Cardiac muscle cell (in vitro differentiated cells and primary cell): Measurements from ENCODE around the gene POLR2F. TPM values are rescaled to one million over a fixed set of nuclear protein-coding genes. Genes with fewer than 3 reads are reported as not detected.

Source experiments
- DNase-seq, 2 donors: peaks; one replicate each; pipeline versions ENCODE4 v3.0.0 to v3.0.0-alpha.2; 2010 to 2017; ENCODE audit warnings: low read depth in 1 of 2, low spot score in 1 of 2
- H3K27ac ChIP-seq: fragments of 200-600 bp; sonication (generic); 2 replicates; pipeline ENCODE4 v1.5.1; 2016
- H3K27me3 ChIP-seq: fragments of 200-600 bp; sonication (generic); 2 replicates; pipeline ENCODE4 v1.6.0; 2016; ENCODE audit warnings: control low read depth
- H3K36me3 ChIP-seq: fragments of 200-600 bp; sonication (generic); 2 replicates; pipeline ENCODE4 v1.5.1; 2016; ENCODE audit warnings: control low read depth
- H3K4me1 ChIP-seq: fragments of 200-600 bp; sonication (generic); 2 replicates; pipeline ENCODE4 v1.8.1; 2017; ENCODE audit warnings: low read depth, mild to moderate bottlenecking, mixed run types
- H3K4me3 ChIP-seq: fragments of 200-600 bp; sonication (generic); 2 replicates; pipeline ENCODE4 v1.5.1; 2016; ENCODE audit warnings: mild to moderate bottlenecking
- H3K9me3 ChIP-seq: fragments of 200-600 bp; sonication (generic); 2 replicates; pipeline ENCODE4 v1.5.1; 2017; ENCODE audit warnings: low read depth, mild to moderate bottlenecking, control low read depth
- CTCF ChIP-seq: IDR thresholded peaks from 2 replicates; pipeline ENCODE4 v1.5.1; 2012; ENCODE audit warnings: low read depth, mild to moderate bottlenecking, low read length
- polyA plus RNA-seq: library from polyadenylated mRNA; unstranded; fragments of >200 nt; fragmentation: Nextera tagmentation; extraction: Ambion mirVana; gene quantifications from 2 replicates; pipeline ENCODE4 v1.2.1, GENCODE V29; 2016
- total RNA-seq: library from RNA; depleted of rRNA; stranded (reverse); fragments of >200 nt; gene quantifications from 2 replicates; pipeline ENCODE4 v1.2.3, GENCODE V29; 2016

POLR2F gene
- total and polyA plus RNA-seq, 2 experiments from 2014 or later, result 63.3 to 183 TPM

GRCh38 chr22:37989146-37990045, 35.9 kb downstream of the POLR2F start:
- H3K27ac ChIP-seq, result no peak overlapping the region
- H3K9me3 ChIP-seq, result no peaks in the 10 kb centered on the region
- no peaks in the 10 kb centered on the region for H3K36me3 ChIP-seq
- TF ChIP-seq CTCF, result no peak
- H3K4me3 ChIP-seq, result no peak overlapping the region
- peaks cover 6% of the 10 kb centered on the region for H3K27me3 ChIP-seq
- H3K4me1 ChIP-seq, result no peaks in the 10 kb centered on the region
- DNase-seq, result no peak

- Histone ChIP-seq H3K27me3 (no peaks in the 10 kb centered on the region), H3K4me1 (no peaks in the 10 kb centered on the region), H3K27ac (no peak overlapping the region), H3K9me3 (no peaks in the 10 kb centered on the region), H3K4me3 (no peak overlapping the region), H3K36me3 (no peaks in the 10 kb centered on the region)
- no peak for TF ChIP-seq CTCF
- no peak for DNase-seq
Observed at GRCh38 chr22:37990301-37990700, 36.8 kb downstream of the POLR2F start.

GRCh38 chr22:37990862-37991261, 37.4 kb downstream of the POLR2F start:
- H3K27ac ChIP-seq, result no peak overlapping the region
- TF ChIP-seq CTCF, result no peak

GRCh38 chr22:37991731-37992442, 38.4 kb downstream of the POLR2F start:
- no peak for TF ChIP-seq CTCF
- no peaks in the 10 kb centered on the region for H3K27me3 ChIP-seq
- no peaks in the 10 kb centered on the region for H3K36me3 ChIP-seq
- no peak overlapping the region for H3K27ac ChIP-seq
- no peak for DNase-seq
- no peak overlapping the region for H3K4me3 ChIP-seq
- no peaks in the 10 kb centered on the region for H3K9me3 ChIP-seq
- no peaks in the 10 kb centered on the region for H3K4me1 ChIP-seq

More at GRCh38 chr22:37990862-37991261, 37.4 kb downstream of the POLR2F start:
- no peaks in the 10 kb centered on the region for H3K36me3 ChIP-seq
- no peak overlapping the region for H3K4me3 ChIP-seq
- DNase-seq, result no peak
- H3K4me1 ChIP-seq, result no peaks in the 10 kb centered on the region
- no peaks in the 10 kb centered on the region for H3K9me3 ChIP-seq
- no peaks in the 10 kb centered on the region for H3K27me3 ChIP-seq

GRCh38 chr22:37994049-37994448, 40.5 kb downstream of the POLR2F start:
- no peak for DNase-seq
- H3K27ac ChIP-seq, result no peak overlapping the region
- no peak for TF ChIP-seq CTCF
- peaks cover 5% of the 10 kb centered on the region for H3K4me1 ChIP-seq
- no peaks in the 10 kb centered on the region for H3K9me3 ChIP-seq
- no peaks in the 10 kb centered on the region for H3K36me3 ChIP-seq
- H3K4me3 ChIP-seq, result no peak overlapping the region
- H3K27me3 ChIP-seq, result no peaks in the 10 kb centered on the region
